ACC112 (cell line): Measurements from ENCODE around the gene TRIM3.

Experiments used
- H2AFZ ChIP-seq: fragments of 200-600 bp; sonication (generic); one replicate; pipeline ENCODE4 v1.6.0; 2017; ENCODE audit warnings: antibody characterized with exemption, low read length; ENCODE audit not compliant: unreplicated experiment
- H3K27ac ChIP-seq: fragments of 200-600 bp; sonication (generic); 2 replicates; pipeline ENCODE4 v1.5.1; 2014; ENCODE audit warnings: low read depth, mild to moderate bottlenecking, antibody characterized with exemption, low read length, moderate library complexity
- H3K27me3 ChIP-seq: fragments of 200-600 bp; sonication (generic); 2 replicates; pipeline ENCODE4 v1.6.1; 2014; ENCODE audit warnings: mild to moderate bottlenecking, antibody characterized with exemption, low read length, moderate library complexity, mixed read lengths; ENCODE audit not compliant: insufficient read depth
- H3K36me3 ChIP-seq: fragments of 200-600 bp; sonication (generic); 2 replicates; pipeline ENCODE4 v1.6.1; 2016; ENCODE audit warnings: mild to moderate bottlenecking, antibody characterized with exemption, low read length, moderate library complexity, mixed read lengths; ENCODE audit not compliant: insufficient read depth
- H3K4me1 ChIP-seq: fragments of 200-600 bp; sonication (generic); one replicate; pipeline ENCODE4 v1.6.1; 2016; ENCODE audit warnings: low read length, mixed read lengths; ENCODE audit not compliant: insufficient read depth, unreplicated experiment, control insufficient read depth
- H3K4me3 ChIP-seq: fragments of 200-600 bp; sonication (generic); 2 replicates; pipeline ENCODE4 v1.5.1; 2014; ENCODE audit warnings: mild to moderate bottlenecking, low read depth, low read length
- H3K79me2 ChIP-seq: fragments of 200-600 bp; sonication (generic); one replicate; pipeline ENCODE4 v1.6.0; 2016; ENCODE audit warnings: low read length; ENCODE audit not compliant: control insufficient read depth, unreplicated experiment, insufficient read depth

TRIM3 gene

GRCh38 chr11:6458352-6459098 lies 15.2 kb downstream of the TRIM3 start:
- peaks cover 12% of the 10 kb centered on the region; the same call in 1 of the 2 replicates for H3K36me3 ChIP-seq
- H2AFZ ChIP-seq: no peak overlapping the region
- H3K4me1 ChIP-seq: no peaks in the 10 kb centered on the region
- no peak overlapping the region for H3K4me3 ChIP-seq
- H3K27ac ChIP-seq: no peak overlapping the region
- H3K79me2 ChIP-seq: no peaks in the 10 kb centered on the region
- H3K27me3 ChIP-seq: no peaks in the 10 kb centered on the region

- Histone ChIP-seq H3K27me3 (no peaks in the 10 kb centered on the region), H3K27ac (no peak overlapping the region), H3K79me2 (no peaks in the 10 kb centered on the region), H3K4me3 (no peak overlapping the region), H2AFZ (no peak overlapping the region), H3K36me3 (peaks cover 17% of the 10 kb centered on the region; the same call in 1 of the 2 replicates), H3K4me1 (peaks cover under 1% of the 10 kb centered on the region)
These were observed 16.0 kb downstream of the TRIM3 start for GRCh38 chr11:6457581-6458320.

GRCh38 chr11:6456361-6457073 lies 17.2 kb downstream of the TRIM3 start:
- Histone ChIP-seq H3K79me2 (no peaks in the 10 kb centered on the region), H3K4me3 (no peak overlapping the region), H3K27me3 (no peaks in the 10 kb centered on the region), H2AFZ (no peak overlapping the region), H3K4me1 (peaks cover 9% of the 10 kb centered on the region), H3K27ac (no peak overlapping the region), H3K36me3 (peaks cover 20% of the 10 kb centered on the region; the same call in 1 of the 2 replicates)

GRCh38 chr11:6455070-6455469 lies 18.7 kb downstream of the TRIM3 start:
- H3K27ac ChIP-seq: no peak overlapping the region
- H3K4me1 ChIP-seq: peaks cover 9% of the 10 kb centered on the region
- H2AFZ ChIP-seq: no peak overlapping the region
- H3K79me2 ChIP-seq: no peaks in the 10 kb centered on the region
- H3K36me3 ChIP-seq: peaks cover 30% of the 10 kb centered on the region; the same call in 1 of the 2 replicates
- H3K27me3 ChIP-seq: no peaks in the 10 kb centered on the region
- H3K4me3 ChIP-seq: no peak overlapping the region

- Histone ChIP-seq H3K4me3 (no peak overlapping the region), H3K27ac (no peak overlapping the region), H3K27me3 (no peaks in the 10 kb centered on the region), H3K79me2 (no peaks in the 10 kb centered on the region), H2AFZ (no peak overlapping the region), H3K4me1 (peaks cover 9% of the 10 kb centered on the region), H3K36me3 (peaks cover 30% of the 10 kb centered on the region; the same call in 1 of the 2 replicates)
These were observed 20.6 kb downstream of the TRIM3 start for GRCh38 chr11:6453152-6453551.

GRCh38 chr11:6452219-6452618 lies 21.5 kb downstream of the TRIM3 start:
- Histone ChIP-seq H3K36me3 (peaks cover 30% of the 10 kb centered on the region; the same call in 1 of the 2 replicates), H3K27ac (no peak overlapping the region), H3K4me1 (peaks cover 9% of the 10 kb centered on the region), H3K79me2 (no peaks in the 10 kb centered on the region), H2AFZ (no peak overlapping the region), H3K27me3 (no peaks in the 10 kb centered on the region), H3K4me3 (no peak overlapping the region)

- Histone ChIP-seq H3K27ac (no peak overlapping the region), H3K79me2 (no peaks in the 10 kb centered on the region), H2AFZ (no peak overlapping the region), H3K36me3 (peaks cover 19% of the 10 kb centered on the region; the same call in 1 of the 2 replicates), H3K4me3 (no peak overlapping the region), H3K27me3 (no peaks in the 10 kb centered on the region), H3K4me1 (peaks cover 9% of the 10 kb centered on the region)
These were observed 25.2 kb downstream of the TRIM3 start for GRCh38 chr11:6448574-6448973.

- Histone ChIP-seq H3K79me2 (no peaks in the 10 kb centered on the region), H3K4me1 (no peaks in the 10 kb centered on the region), H2AFZ (no peak overlapping the region), H3K36me3 (no peaks in the 10 kb centered on the region), H3K27me3 (no peaks in the 10 kb centered on the region), H3K27ac (no peak overlapping the region), H3K4me3 (no peak overlapping the region)
These were observed 30.3 kb downstream of the TRIM3 start for GRCh38 chr11:6443269-6444003.

GRCh38 chr11:6442441-6442840 lies 31.3 kb downstream of the TRIM3 start:
- no peak overlapping the region for H2AFZ ChIP-seq
- no peak overlapping the region for H3K4me3 ChIP-seq
- no peaks in the 10 kb centered on the region for H3K36me3 ChIP-seq
- H3K27me3 ChIP-seq: no peaks in the 10 kb centered on the region
- no peaks in the 10 kb centered on the region for H3K4me1 ChIP-seq
- no peak overlapping the region for H3K27ac ChIP-seq
- H3K79me2 ChIP-seq: no peaks in the 10 kb centered on the region

- H3K4me3 ChIP-seq: no peak within 1 kb of the TSS
- no peak within 1 kb of the TSS for H3K27ac ChIP-seq
- H3K36me3 ChIP-seq: no peaks in the 10 kb centered on the region
- H3K27me3 ChIP-seq: no peaks in the 10 kb centered on the region
- H3K4me1 ChIP-seq: no peaks in the 10 kb centered on the region
- no peak within 1 kb of the TSS for H2AFZ ChIP-seq
- H3K79me2 ChIP-seq: no peaks in the 10 kb centered on the region
These were observed 32.8 kb downstream of the TRIM3 start, which contains the start of gene HPX for GRCh38 chr11:6440906-6441358. Gene HPX (minus strand): TSS chr11:6440987. CDS start chr11:6440963, 24 bp downstream.
